Neuronal stem cell (in vitro differentiated cells): Measurements from ENCODE around the gene INTS2.
"Not testable (repeated sequence)": the region's sequence is repeated elsewhere in the genome, so short reads cannot be mapped to it uniquely, and the experiment has no call there.

Source experiments
- DNase-seq: peaks from one replicate; pipeline ENCODE4 v3.0.0-alpha.2; 2013; ENCODE audit warnings: low spot score
- H2AFZ ChIP-seq: one replicate; pipeline ENCODE4 v1.6.1; 2013; ENCODE audit warnings: mild to moderate bottlenecking, low read length, inconsistent platforms
- H2AK5ac ChIP-seq: 2 replicates; pipeline ENCODE4 v1.6.1; 2013; ENCODE audit warnings: low read depth, mild to moderate bottlenecking, inconsistent platforms, low read length, moderate library complexity, mixed read lengths
- H2BK120ac ChIP-seq: 2 replicates; pipeline ENCODE4 v1.6.1; 2013; ENCODE audit warnings: low read depth, mild to moderate bottlenecking, inconsistent platforms, low read length, moderate library complexity, mixed read lengths
- H2BK12ac ChIP-seq: one replicate; pipeline ENCODE4 v1.6.1; 2013; ENCODE audit warnings: low read length, inconsistent platforms
- H2BK15ac ChIP-seq: 2 replicates; pipeline ENCODE4 v1.6.1; 2013; ENCODE audit warnings: mild to moderate bottlenecking, low read length, inconsistent platforms, mixed read lengths
- H2BK5ac ChIP-seq: one replicate; pipeline ENCODE4 v1.6.1; 2013; ENCODE audit warnings: inconsistent platforms, mild to moderate bottlenecking, low read length, moderate library complexity
- H3K14ac ChIP-seq: one replicate; pipeline ENCODE4 v1.6.1; 2013; ENCODE audit warnings: low read length, inconsistent platforms
- H3K18ac ChIP-seq: 2 replicates; pipeline ENCODE4 v1.6.1; 2013; ENCODE audit warnings: low read length, inconsistent platforms
- H3K23ac ChIP-seq: 2 replicates; pipeline ENCODE4 v1.6.1; 2013; ENCODE audit warnings: low read depth, mild to moderate bottlenecking, mixed read lengths, low read length, inconsistent platforms; ENCODE audit not compliant: poor library complexity
- H3K27ac ChIP-seq: replicated peaks from 3 replicates; pipeline ENCODE4 v1.5.1; 2013; ENCODE audit warnings: low read length, inconsistent platforms
- H3K27me3 ChIP-seq, 3 experiments: 2 replicates each; pipeline ENCODE4 v1.6.1; 2013; ENCODE audit warnings: low read length in 3 of 3, mild to moderate bottlenecking in 2 of 3, inconsistent platforms in 1 of 3, low read depth in 1 of 3, mixed read lengths in 1 of 3, moderate library complexity in 1 of 3; ENCODE audit not compliant: control insufficient read depth in 3 of 3, insufficient read depth in 3 of 3
- H3K36me3 ChIP-seq, 2 donors: replicated peaks in 1 of 2; 2 replicates each; pipeline ENCODE4 v1.6.1; 2013; ENCODE audit warnings: low read length in 2 of 2; ENCODE audit not compliant: control insufficient read depth in 2 of 2, insufficient read depth in 2 of 2
- H3K4ac ChIP-seq: 2 replicates; pipeline ENCODE4 v1.6.1; 2013; ENCODE audit warnings: inconsistent platforms, mild to moderate bottlenecking, low read length, moderate library complexity
- H3K4me1 ChIP-seq, 2 donors: 1 replicate in 1 of 2; 2 replicates in 1 of 2; pipeline ENCODE4 v1.6.1; 2013; ENCODE audit warnings: low read length in 2 of 2, low read depth in 1 of 2; ENCODE audit not compliant: control insufficient read depth in 2 of 2, insufficient read depth in 1 of 2
- H3K4me2 ChIP-seq: one replicate; pipeline ENCODE4 v1.6.1; 2013; ENCODE audit warnings: mild to moderate bottlenecking, low read length, inconsistent platforms; ENCODE audit not compliant: insufficient read depth, poor library complexity, severe bottlenecking
- H3K4me3 ChIP-seq, 2 donors: 2 replicates each; pipeline ENCODE4 v1.5.1; 2013; ENCODE audit warnings: low read length in 2 of 2, mild to moderate bottlenecking in 2 of 2, inconsistent platforms in 1 of 2, moderate library complexity in 1 of 2
- H3K79me1 ChIP-seq: one replicate; pipeline ENCODE4 v1.6.1; 2013; ENCODE audit warnings: low read depth, mild to moderate bottlenecking, inconsistent platforms, low read length, moderate library complexity
- H3K9ac ChIP-seq: one replicate; pipeline ENCODE4 v1.6.1; 2013; ENCODE audit warnings: mild to moderate bottlenecking, low read depth, low read length, inconsistent platforms; ENCODE audit not compliant: poor library complexity
- H3K9me3 ChIP-seq, 2 donors: replicated peaks in 1 of 2; 2 replicates each; pipeline versions ENCODE3 to v1.6.1; 2013; ENCODE audit warnings: low read length in 2 of 2, mild to moderate bottlenecking in 2 of 2, inconsistent platforms in 1 of 2, low read depth in 1 of 2, mixed read lengths in 1 of 2, moderate library complexity in 1 of 2; ENCODE audit not compliant: control insufficient read depth in 2 of 2, insufficient read depth in 1 of 2
- H4K8ac ChIP-seq: one replicate; pipeline ENCODE4 v1.6.1; 2013; ENCODE audit warnings: low read depth, mild to moderate bottlenecking, inconsistent platforms, low read length, moderate library complexity
- H4K91ac ChIP-seq: one replicate; pipeline ENCODE4 v1.6.1; 2013; ENCODE audit warnings: low read length, low read depth, mild to moderate bottlenecking, inconsistent platforms; ENCODE audit not compliant: poor library complexity
- WGBS, 2 donors: extraction: QIAGEN DNeasy Blood & Tissue Kit; methylation state at CpG; one replicate each; pipeline ENCODE4 v1.1.7; 2013; ENCODE audit warnings: missing lambda C conversion rate in 2 of 2, mixed read lengths in 1 of 2; ENCODE audit not compliant: insufficient read length in 2 of 2, insufficient replicate concordance in 1 of 2; ENCODE audit errors: extremely low coverage in 2 of 2; 5-methylcytosine and 5-hydroxymethylcytosine counted together

INTS2 gene

DNA sequence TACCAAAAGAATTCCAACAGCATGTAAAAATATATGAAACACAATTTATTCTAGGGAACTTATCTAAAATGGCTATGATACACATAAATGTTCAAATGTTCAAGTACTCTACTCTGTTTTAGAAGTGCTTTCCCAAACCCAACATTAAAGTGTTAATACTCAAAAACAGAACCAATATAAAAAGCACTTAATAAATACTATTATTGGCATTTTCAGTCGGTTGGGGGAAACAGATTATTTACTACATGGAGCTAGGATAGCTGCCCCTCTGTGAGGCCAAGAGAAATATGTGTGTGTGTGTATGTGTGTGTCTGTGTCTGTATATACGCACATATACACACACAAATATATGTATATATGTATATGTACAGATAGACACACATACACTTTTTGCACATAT is 32.4 kb downstream of the INTS2 start:
- Histone ChIP-seq H3K18ac (no peak overlapping the region), H2BK5ac (no peak overlapping the region), H3K27me3 (no peaks in the 10 kb centered on the region), H4K91ac (no peak overlapping the region), H2AFZ (no peak overlapping the region), H2BK12ac (no peak overlapping the region), H3K9me3 (no peaks in the 10 kb centered on the region), H3K36me3 (peaks cover 0 to 92% of the 10 kb centered on the region in 2 donors), H3K4me2 (no peak overlapping the region), H3K4ac (no peak overlapping the region), H3K4me1 (no peaks in the 10 kb centered on the region), H4K8ac (no peak overlapping the region), H3K9ac (no peak overlapping the region), H2AK5ac (no peak overlapping the region), H2BK15ac (no peak overlapping the region), H3K27ac (no peak overlapping the region), H3K79me1 (no peaks in the 10 kb centered on the region), H3K23ac (no peak overlapping the region), H3K4me3 (no peak overlapping the region), H2BK120ac (no peak overlapping the region), H3K14ac (no peak overlapping the region)
- no peak for DNase-seq
- no CpG with 5 or more reads among the region's 2 CpGs for WGBS, 2 donors

DNA sequence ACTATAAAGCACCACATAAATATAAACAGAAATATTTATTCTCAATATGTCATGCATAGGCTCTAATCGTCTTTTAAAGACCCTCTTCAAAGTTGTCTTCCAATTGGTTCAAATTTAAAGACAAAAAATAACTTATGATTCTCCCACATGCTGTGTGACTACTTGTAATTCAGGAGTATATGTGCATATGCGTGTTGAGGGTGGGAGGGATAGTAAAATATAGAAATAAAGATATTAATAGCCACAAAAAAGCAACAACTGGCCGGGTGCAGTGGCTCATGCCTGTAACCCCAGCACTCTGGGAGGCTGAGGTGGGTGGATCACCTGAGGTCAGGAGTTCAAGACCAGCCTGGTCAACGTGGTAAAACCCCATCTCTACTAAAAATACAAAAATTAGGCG is 33.5 kb downstream of the INTS2 start:
- H3K23ac ChIP-seq, H3K9ac ChIP-seq, H2BK120ac ChIP-seq, H2AFZ ChIP-seq, H3K27ac ChIP-seq, H2BK12ac ChIP-seq, H2BK5ac ChIP-seq, H4K91ac ChIP-seq, DNase-seq, H3K9me3 ChIP-seq, H4K8ac ChIP-seq, H2AK5ac ChIP-seq, H3K14ac ChIP-seq, H3K79me1 ChIP-seq, H2BK15ac ChIP-seq, H3K4me3 ChIP-seq, H3K27me3 ChIP-seq, H3K4ac ChIP-seq, H3K4me1 ChIP-seq, H3K4me2 ChIP-seq, H3K18ac ChIP-seq: not testable (repeated sequence)
- WGBS, 2 donors: 100% methylated on average over 1 of the region's 5 CpGs; no CpG with 5 or more reads in 1 of the 2 donors
- peaks cover 0 to 92% of the 10 kb centered on the region in 2 donors for H3K36me3 ChIP-seq

DNA sequence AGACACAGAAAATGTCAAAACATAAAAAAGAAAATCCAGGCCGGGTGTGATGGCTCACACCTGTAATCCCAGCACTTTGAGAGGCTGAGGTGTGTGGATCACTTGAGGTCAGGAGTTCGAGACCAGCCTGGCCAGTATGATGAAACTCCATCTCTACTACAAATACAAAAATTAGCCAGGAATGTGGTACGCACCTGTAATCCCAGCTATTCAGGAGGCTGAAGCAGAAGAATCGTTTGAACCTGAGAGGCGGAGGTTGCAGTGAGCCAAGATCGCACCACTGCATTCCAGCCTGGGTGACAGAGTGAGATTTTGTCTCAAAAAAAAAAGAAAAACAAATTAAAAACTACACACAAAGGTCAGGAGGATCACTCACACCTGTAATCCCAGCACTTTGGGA is 40.0 kb downstream of the INTS2 start:
- not testable (repeated sequence) for H3K4me2 ChIP-seq, H3K27ac ChIP-seq, H4K8ac ChIP-seq, H2AFZ ChIP-seq, H3K27me3 ChIP-seq, H3K4ac ChIP-seq, H4K91ac ChIP-seq, H3K14ac ChIP-seq, H2BK120ac ChIP-seq, H3K18ac ChIP-seq, H3K9ac ChIP-seq, H3K23ac ChIP-seq, H3K4me3 ChIP-seq, H3K79me1 ChIP-seq, H2AK5ac ChIP-seq, H3K9me3 ChIP-seq, H2BK12ac ChIP-seq, DNase-seq, H2BK15ac ChIP-seq, H3K4me1 ChIP-seq, H2BK5ac ChIP-seq
- no CpG with 5 or more reads among the region's 6 CpGs for WGBS, 2 donors
- H3K36me3 ChIP-seq: peaks cover 2 to 87% of the 10 kb centered on the region in 2 donors

GRCh38 chr17:61885865-61886264 is 41.9 kb downstream of the INTS2 start:
- peaks cover 2 to 88% of the 10 kb centered on the region in 2 donors for H3K36me3 ChIP-seq
- not testable (repeated sequence) for H3K18ac ChIP-seq, DNase-seq

More at GRCh38 chr17:61885865-61886264, 41.9 kb downstream of the INTS2 start:
- H3K27me3 ChIP-seq, H2BK12ac ChIP-seq, H4K91ac ChIP-seq, H4K8ac ChIP-seq, H3K4me3 ChIP-seq, H2AFZ ChIP-seq, H2BK120ac ChIP-seq, H3K4ac ChIP-seq, H3K4me1 ChIP-seq, H3K4me2 ChIP-seq, H3K23ac ChIP-seq, H2AK5ac ChIP-seq, H2BK5ac ChIP-seq, H3K14ac ChIP-seq, H3K9ac ChIP-seq, H3K79me1 ChIP-seq, H2BK15ac ChIP-seq, H3K9me3 ChIP-seq, H3K27ac ChIP-seq: not testable (repeated sequence)
- WGBS, 2 donors: no CpG with 5 or more reads among the region's 8 CpGs
